Type B pancreatic cell (in vitro differentiated cells): Measurements from ENCODE around the gene PTP4A2. TPM values are rescaled to one million over a fixed set of nuclear protein-coding genes. Genes with fewer than 3 reads are reported as not detected.

Experiments
- DNase-seq: peaks from one replicate; pipeline ENCODE4 v3.0.0; 2021; ENCODE audit warnings: mixed read lengths; ENCODE audit not compliant: unreplicated experiment; ENCODE audit errors: extremely low spot score
- H3K27ac Mint-ChIP-seq: 2 replicates; pipeline ENCODE4 v1.8.0; 2021; ENCODE audit warnings: mild to moderate bottlenecking, mixed read lengths
- H3K27me3 Mint-ChIP-seq: 2 replicates; pipeline ENCODE4 v1.8.0; 2021; ENCODE audit warnings: mixed read lengths
- H3K36me3 Mint-ChIP-seq: 2 replicates; pipeline ENCODE4 v1.8.0; 2021; ENCODE audit warnings: mixed read lengths
- H3K4me1 Mint-ChIP-seq: one replicate; pipeline ENCODE4 v1.8.0; 2021; ENCODE audit warnings: mixed read lengths; ENCODE audit not compliant: unreplicated experiment
- H3K4me3 Mint-ChIP-seq: 2 replicates; pipeline ENCODE4 v1.8.0; 2021; ENCODE audit warnings: mild to moderate bottlenecking, mixed read lengths
- H3K9me3 Mint-ChIP-seq: 2 replicates; pipeline ENCODE4 v1.8.0; 2021; ENCODE audit warnings: mixed read lengths
- total RNA-seq: library from RNA; stranded (reverse); gene quantifications from 2 replicates; pipeline ENCODE4 v1.2.1, GENCODE V29; 2021; ENCODE audit warnings: low replicate concordance
- TF ChIP-seq, protein P1 (sequence below): fragments of 200-600 bp; sonication (generic); conservative IDR thresholded peaks from 2 replicates; pipeline ENCODE4 v1.5.0; 2021; ENCODE audit warnings: antibody characterized with exemption, mild to moderate bottlenecking

Gene PTP4A2
- total RNA-seq, 1 donor from 2014 or later, result 150 TPM

DNA sequence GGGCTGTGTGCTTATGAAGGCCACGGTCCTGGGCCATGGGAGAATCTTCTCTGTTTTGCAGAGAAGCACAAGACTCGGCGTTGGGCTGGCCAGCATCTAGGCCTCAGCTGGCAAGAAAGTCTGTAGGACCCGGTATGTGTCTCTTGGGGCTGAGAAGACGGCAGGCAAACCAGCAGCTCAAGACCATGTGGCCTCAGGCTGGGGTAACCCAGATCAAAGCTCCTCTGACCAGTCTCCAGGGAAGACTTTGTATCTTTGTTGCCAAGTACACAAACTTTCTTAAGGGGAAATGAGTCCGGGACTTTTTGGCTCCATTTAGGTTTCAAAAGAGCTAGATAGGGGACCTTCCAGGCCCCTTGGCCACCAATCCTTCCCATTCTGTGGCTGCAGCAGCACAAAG is 60.1 kb downstream of the PTP4A2 start:
- Mint-ChIP-seq H3K27ac (no peak overlapping the region), H3K9me3 (peaks cover 2% of the 10 kb centered on the region), H3K4me3 (no peak overlapping the region), H3K36me3 (no peaks in the 10 kb centered on the region), H3K27me3 (no peaks in the 10 kb centered on the region), H3K4me1 (peaks cover 8% of the 10 kb centered on the region)
- DNase-seq, result no peak
- TF ChIP-seq, protein P1, sequence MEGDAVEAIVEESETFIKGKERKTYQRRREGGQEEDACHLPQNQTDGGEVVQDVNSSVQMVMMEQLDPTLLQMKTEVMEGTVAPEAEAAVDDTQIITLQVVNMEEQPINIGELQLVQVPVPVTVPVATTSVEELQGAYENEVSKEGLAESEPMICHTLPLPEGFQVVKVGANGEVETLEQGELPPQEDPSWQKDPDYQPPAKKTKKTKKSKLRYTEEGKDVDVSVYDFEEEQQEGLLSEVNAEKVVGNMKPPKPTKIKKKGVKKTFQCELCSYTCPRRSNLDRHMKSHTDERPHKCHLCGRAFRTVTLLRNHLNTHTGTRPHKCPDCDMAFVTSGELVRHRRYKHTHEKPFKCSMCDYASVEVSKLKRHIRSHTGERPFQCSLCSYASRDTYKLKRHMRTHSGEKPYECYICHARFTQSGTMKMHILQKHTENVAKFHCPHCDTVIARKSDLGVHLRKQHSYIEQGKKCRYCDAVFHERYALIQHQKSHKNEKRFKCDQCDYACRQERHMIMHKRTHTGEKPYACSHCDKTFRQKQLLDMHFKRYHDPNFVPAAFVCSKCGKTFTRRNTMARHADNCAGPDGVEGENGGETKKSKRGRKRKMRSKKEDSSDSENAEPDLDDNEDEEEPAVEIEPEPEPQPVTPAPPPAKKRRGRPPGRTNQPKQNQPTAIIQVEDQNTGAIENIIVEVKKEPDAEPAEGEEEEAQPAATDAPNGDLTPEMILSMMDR, result no peak

DNA sequence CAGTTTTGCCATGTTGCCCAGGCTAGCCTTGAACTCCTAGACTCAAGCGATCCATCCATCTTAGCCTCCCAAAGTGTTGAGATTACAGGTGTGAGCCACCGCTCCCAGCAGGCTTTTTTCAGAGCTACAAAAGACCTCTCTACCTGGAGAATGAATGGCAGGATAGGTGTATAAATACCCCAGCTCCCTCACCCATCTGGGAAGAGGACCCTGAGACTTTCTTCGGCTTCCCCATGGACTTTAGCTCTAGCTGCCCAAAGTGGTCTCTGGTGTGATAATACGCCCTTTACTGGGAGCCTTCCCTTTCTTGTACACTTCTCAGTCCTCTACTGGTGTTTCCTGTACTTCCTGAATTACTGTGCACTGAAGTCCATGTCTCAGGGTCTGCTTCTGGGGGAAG is 60.6 kb downstream of the PTP4A2 start:
- Mint-ChIP-seq H3K27me3 (no peaks in the 10 kb centered on the region), H3K36me3 (no peaks in the 10 kb centered on the region), H3K27ac (no peak overlapping the region), H3K4me1 (peaks cover 8% of the 10 kb centered on the region), H3K9me3 (peaks cover 6% of the 10 kb centered on the region), H3K4me3 (no peak overlapping the region)
- TF ChIP-seq, protein P1, result no peak
- no peak for DNase-seq

DNA sequence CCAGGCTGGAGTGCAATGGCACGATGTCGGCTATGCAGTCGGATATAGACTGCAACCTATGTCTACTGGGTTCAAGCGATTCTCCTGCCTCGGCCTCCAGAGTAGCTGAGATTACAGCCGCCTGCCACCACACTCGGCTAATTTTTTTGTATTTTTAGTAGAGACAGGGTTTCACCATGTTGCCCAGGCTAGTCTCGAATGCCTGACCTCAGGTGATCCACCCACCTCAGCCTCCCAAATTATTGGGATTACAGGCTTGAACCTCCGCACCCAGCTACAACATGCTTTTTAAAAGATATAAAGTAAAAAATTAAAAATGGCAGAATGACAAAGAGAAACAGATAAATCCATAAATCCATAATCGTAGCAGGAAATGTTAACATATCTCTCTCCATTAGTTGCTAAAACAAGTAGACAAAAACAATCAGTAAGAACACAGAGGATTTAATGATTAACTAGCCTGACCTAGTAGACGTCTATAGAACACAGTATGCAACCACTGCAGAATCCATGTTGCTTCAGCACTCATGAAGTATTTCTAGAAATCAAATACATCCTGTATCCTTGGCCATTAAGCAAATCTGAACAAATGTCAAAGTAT is 62.4 kb downstream of the PTP4A2 start:
- Mint-ChIP-seq H3K9me3 (peaks cover 6% of the 10 kb centered on the region), H3K36me3 (no peaks in the 10 kb centered on the region)
- TF ChIP-seq, protein P1, result no peak

DNA sequence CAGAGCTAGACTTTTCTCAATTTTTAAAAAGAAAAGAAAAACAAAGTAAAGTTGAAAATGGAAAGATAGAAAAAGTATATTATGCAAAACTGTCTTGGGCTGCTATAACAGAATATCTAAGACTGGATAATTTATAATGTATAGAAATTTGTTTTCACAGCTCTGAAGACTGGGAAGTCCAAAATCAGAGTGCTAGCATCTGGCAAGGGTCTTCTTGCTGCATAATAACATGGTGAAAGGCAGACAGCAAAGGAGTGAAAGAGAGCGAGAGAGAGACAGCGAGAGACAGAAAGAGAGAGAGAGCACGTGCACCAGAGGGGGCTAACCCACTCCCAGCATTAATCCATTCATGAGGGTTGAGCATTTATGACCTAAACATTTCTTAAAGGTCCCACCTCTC is 63.2 kb downstream of the PTP4A2 start:
- Mint-ChIP-seq H3K27me3 (no peaks in the 10 kb centered on the region), H3K36me3 (no peaks in the 10 kb centered on the region), H3K4me3 (no peak overlapping the region), H3K4me1 (peaks cover 8% of the 10 kb centered on the region), H3K27ac (no peak overlapping the region), H3K9me3 (peaks cover 6% of the 10 kb centered on the region)
- DNase-seq, result no peak
- TF ChIP-seq, protein P1, result no peak

More for the DNA sequence above, 62.4 kb downstream of the PTP4A2 start:
- Mint-ChIP-seq H3K4me3 (no peak overlapping the region), H3K4me1 (peaks cover 8% of the 10 kb centered on the region), H3K27ac (no peak overlapping the region), H3K27me3 (no peaks in the 10 kb centered on the region)
- no peak for DNase-seq

DNA sequence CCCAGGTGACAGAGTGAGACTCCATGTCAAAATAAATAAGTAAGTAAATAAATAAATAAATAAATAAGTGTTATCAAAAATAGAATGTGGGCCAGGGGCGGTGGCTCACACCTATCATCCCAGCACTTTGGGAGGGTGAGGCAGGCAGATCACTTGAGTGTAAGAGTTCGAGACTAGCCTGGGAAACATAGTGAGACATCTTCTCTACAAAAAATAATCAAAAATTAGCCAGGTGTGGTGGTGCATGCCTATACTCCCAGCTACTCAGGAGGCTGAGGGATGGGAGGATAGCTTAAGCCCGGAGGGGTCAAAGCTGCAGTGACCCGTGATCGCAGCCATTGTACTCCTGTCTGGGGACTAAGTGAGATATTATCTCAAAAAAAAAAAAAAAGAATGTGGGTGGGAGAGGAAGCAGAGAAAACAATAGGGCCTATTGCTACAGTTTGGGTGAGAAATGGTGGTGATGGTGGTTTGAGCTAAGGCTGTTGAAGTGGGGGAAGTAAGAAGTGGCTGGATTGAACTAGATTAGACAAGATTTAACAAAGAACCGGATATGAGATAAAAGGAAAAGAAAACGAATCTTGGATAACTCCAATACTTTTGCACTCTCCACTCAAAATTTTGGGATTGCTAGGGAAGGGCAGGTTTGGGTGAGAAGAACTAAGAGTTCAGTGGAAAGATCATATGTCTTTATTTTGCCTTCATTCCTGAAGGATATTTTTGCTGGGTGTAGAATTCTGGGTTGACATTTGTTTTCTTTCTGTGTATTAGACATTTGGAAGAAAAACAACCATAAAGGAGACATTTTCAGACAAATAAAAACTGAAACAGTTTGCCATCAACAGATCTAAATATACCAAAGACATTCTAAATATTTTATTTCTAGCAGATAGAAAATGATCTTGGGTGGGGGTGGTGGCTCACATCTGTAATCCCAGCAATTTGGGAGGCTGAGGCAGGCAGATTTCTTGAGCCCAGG is 65.2 kb downstream of the PTP4A2 start:
- TF ChIP-seq, protein P1, result no peak
- Mint-ChIP-seq H3K27me3 (no peaks in the 10 kb centered on the region), H3K36me3 (no peaks in the 10 kb centered on the region), H3K4me1 (peaks cover 8% of the 10 kb centered on the region), H3K4me3 (no peak overlapping the region), H3K27ac (no peak overlapping the region), H3K9me3 (peaks cover 6% of the 10 kb centered on the region)
- DNase-seq, result no peak
